Panc1 (cell line): ENCODE results near the gene FAM186B. TPM values are rescaled to one million over a fixed set of nuclear protein-coding genes. Genes with fewer than 3 reads are reported as not detected.
"Not testable (repeated sequence)": the region's sequence is repeated elsewhere in the genome, so short reads cannot be mapped to it uniquely, and the experiment has no call there.

Source experiments
- ATAC-seq: fragments of 200-7000 bp; cut with Tn5 transposase; 2 replicates; pipeline ENCODE4 v1.9.1; 2020; ENCODE audit warnings: mild to moderate bottlenecking, moderate library complexity
- Bru-seq: library from RNA; stranded (reverse); fragments of 400-500 nt; gene quantifications from one replicate; lab custom pipeline; 2021; lab: Mats Ljungman, UMichigan
- BruChase-seq, 2 experiments: library from RNA; stranded (reverse); fragments of 400-500 nt; gene quantifications; one replicate each; lab custom pipeline; 2021; lab: Mats Ljungman, UMichigan
- BruUV-seq: library from RNA; stranded (reverse); fragments of 400-500 nt; replicated peaks from 2 replicates; lab custom pipeline; 2021; lab: Mats Ljungman, UMichigan
- CTCF ChIA-PET: fragments of 300-600 bp; sonication (Branson Sonifier 250); formaldehyde crosslinking; loops from one replicate; lab custom pipeline; 2022; ENCODE audit warnings: antibody characterized with exemption; lab: Charles Lee
- POLR2A ChIA-PET: fragments of 300-600 bp; sonication (Branson Sonifier 250); formaldehyde crosslinking; loops from one replicate; lab custom pipeline; 2022; ENCODE audit warnings: antibody characterized with exemption; lab: Charles Lee
- DNase-seq: peaks from one replicate; pipeline ENCODE4 v3.0.0-alpha.2; 2010; ENCODE audit warnings: low read depth, low spot score
- H3K27ac ChIP-seq: 2 replicates; pipeline ENCODE4 v1.5.1; 2011; ENCODE audit warnings: mild to moderate bottlenecking, low read length, inconsistent platforms
- H3K27me3 ChIP-seq: fragments of 200-500 bp; sonication (Bioruptor generic); 2 replicates; pipeline ENCODE4 v1.6.0; 2014; ENCODE audit warnings: low read length, inconsistent platforms; ENCODE audit not compliant: control insufficient read depth, insufficient read depth
- H3K36me3 ChIP-seq: fragments of 200-500 bp; sonication (Bioruptor generic); 2 replicates; pipeline ENCODE4 v1.5.1; 2014; ENCODE audit warnings: inconsistent platforms, mild to moderate bottlenecking, low read length, moderate library complexity; ENCODE audit not compliant: control insufficient read depth, insufficient read depth
- H3K4me1 ChIP-seq: 2 replicates; pipeline ENCODE4 v1.5.1; 2011; ENCODE audit warnings: inconsistent platforms, mild to moderate bottlenecking, low read length, moderate library complexity; ENCODE audit not compliant: control insufficient read depth, insufficient read depth
- H3K4me3 ChIP-seq, 2 experiments: 2 replicates each; pipeline ENCODE4 v1.5.1; 2011 to 2012; ENCODE audit warnings: low read depth in 2 of 2, low read length in 2 of 2, mild to moderate bottlenecking in 2 of 2, inconsistent platforms in 1 of 2, moderate library complexity in 1 of 2
- H3K9me3 ChIP-seq: fragments of 200-500 bp; sonication (Bioruptor generic); 2 replicates; pipeline ENCODE4 v1.5.1; 2014; ENCODE audit warnings: low read depth, mild to moderate bottlenecking, inconsistent platforms, low read length, moderate library complexity; ENCODE audit not compliant: control insufficient read depth, insufficient read depth
- POLR2AphosphoS5 ChIP-seq: IDR thresholded peaks from 2 replicates; pipeline ENCODE4 v1.6.1; 2012; ENCODE audit warnings: mild to moderate bottlenecking, low read depth, low read length, moderate library complexity
- SIN3A ChIP-seq: IDR thresholded peaks from 2 replicates; pipeline ENCODE4 v1.6.1; 2012; ENCODE audit warnings: low read depth, mild to moderate bottlenecking, low read length, moderate library complexity, borderline replicate concordance; ENCODE audit not compliant: insufficient read depth
- TCF7L2 ChIP-seq: IDR thresholded peaks from 2 replicates; pipeline ENCODE4 v1.6.1; 2011; ENCODE audit warnings: mild to moderate bottlenecking, low read depth, low read length, inconsistent platforms
- in situ Hi-C: cut with HindIII; loops from 2 replicates; pipeline ENCODE4 v1.10.0; 2016; ENCODE audit warnings: low sequenced_read_pairs, low pct_unique_long_range_greater_than_20kb
- intact Hi-C: fragments of 100-400 bp; cut with micrococcal nuclease; formaldehyde crosslinking; loops from one replicate; pipeline ENCODE4 v1.10.0; 2022; ENCODE audit not compliant: unreplicated experiment
- long read RNA-seq: library from polyadenylated mRNA; unstranded; transcript quantifications from one replicate; pipeline ENCODE4 v2.0.0, GENCODE V29; 2021; ENCODE audit not compliant: unreplicated experiment
- polyA plus RNA-seq: library from polyadenylated mRNA; unstranded; fragments of >200 nt; gene quantifications from one replicate; pipeline ENCODE4 v1.2.1, GENCODE V29; 2012; ENCODE audit warnings: missing spikeins; ENCODE audit not compliant: insufficient read length
- total RNA-seq: library from RNA; stranded (reverse); gene quantifications from one replicate; pipeline ENCODE4 v1.2.1, GENCODE V29; 2021; ENCODE audit not compliant: unreplicated experiment
- TF ChIP-seq, protein P1 (sequence below), 2 experiments: IDR thresholded peaks; 2 replicates each; pipeline ENCODE4 v1.6.1; 2011 to 2012; ENCODE audit warnings: low read depth in 2 of 2, control low read depth in 1 of 2, low read length in 1 of 2, mild to moderate bottlenecking in 1 of 2, moderate library complexity in 1 of 2; ENCODE audit not compliant: insufficient read depth in 1 of 2
- TF ChIP-seq, protein P2 (sequence below): fragments of 450-650 bp; IDR thresholded peaks from 2 replicates; pipeline ENCODE4 v1.5.1; 2017; ENCODE audit warnings: mild to moderate bottlenecking

FAM186B gene, protein sequence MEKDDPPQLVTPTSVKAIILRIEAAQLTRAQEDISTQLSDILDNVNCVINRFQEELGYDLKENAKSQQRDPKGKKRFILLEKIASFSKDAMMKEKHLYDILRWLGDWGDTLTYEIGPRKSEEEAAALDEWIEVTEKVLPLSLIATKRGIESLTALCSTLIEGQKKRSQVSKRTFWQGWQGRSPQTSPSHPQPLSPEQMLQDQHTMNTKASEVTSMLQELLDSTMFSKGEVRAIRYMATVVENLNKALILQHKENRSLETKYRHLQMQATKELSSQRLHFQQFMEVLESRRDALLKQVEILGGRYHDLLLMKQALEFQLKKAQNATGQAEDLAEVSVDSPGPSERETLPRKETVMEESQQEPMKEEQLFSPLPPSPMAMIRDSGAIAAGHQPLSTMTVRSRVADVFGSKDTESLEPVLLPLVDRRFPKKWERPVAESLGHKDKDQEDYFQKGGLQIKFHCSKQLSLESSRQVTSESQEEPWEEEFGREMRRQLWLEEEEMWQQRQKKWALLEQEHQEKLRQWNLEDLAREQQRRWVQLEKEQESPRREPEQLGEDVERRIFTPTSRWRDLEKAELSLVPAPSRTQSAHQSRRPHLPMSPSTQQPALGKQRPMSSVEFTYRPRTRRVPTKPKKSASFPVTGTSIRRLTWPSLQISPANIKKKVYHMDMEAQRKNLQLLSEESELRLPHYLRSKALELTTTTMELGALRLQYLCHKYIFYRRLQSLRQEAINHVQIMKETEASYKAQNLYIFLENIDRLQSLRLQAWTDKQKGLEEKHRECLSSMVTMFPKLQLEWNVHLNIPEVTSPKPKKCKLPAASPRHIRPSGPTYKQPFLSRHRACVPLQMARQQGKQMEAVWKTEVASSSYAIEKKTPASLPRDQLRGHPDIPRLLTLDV
- total RNA-seq (0.13 TPM), Bru-seq, nascent RNA (percentile 15 among the genes with signal in this experiment), BruChase-seq, experiment 1, labeled RNA remaining after a 2-hour chase (percentile 22 among the genes with signal in this experiment), BruChase-seq, experiment 2, labeled RNA remaining after a 6-hour chase (percentile 25 among the genes with signal in this experiment)
- 0.13 TPM for polyA plus RNA-seq
- long read RNA-seq: 0 reads

DNA sequence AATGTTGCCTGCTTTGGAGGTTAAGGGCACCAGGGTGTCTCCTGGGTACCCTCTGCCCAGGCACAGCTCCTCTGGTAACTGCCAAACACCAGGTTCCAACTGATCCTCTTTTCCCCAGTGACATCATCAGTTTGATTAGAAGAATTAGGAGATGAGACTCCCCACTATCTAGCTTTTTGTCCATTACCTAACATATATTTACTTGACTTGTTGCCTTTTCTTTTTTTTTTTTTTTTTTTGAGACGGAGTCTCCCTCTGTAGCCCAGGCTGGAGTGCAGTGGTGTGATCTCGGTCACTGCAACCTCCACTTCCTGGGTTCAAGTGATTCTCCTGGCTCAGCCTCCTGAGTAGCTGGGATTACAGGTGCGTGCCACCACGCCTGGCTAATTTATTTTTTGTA is at the start of gene FAM186B:
TSS of gene FAM186B (minus strand) at position 101 of the 400 bp plus-strand sequence. CDS start 162 bp downstream, outside the sequence.
- H3K36me3 ChIP-seq, H3K9me3 ChIP-seq, H3K4me1 ChIP-seq, POLR2A ChIA-PET, intact Hi-C loops, DNase-seq, ATAC-seq, H3K27me3 ChIP-seq, BruUV-seq, in situ Hi-C loops, H3K27ac ChIP-seq, H3K4me3 ChIP-seq: not testable (repeated sequence)
- CTCF ChIA-PET: interaction anchor here (0.6 kb wide), 1 partner anchor 40 kb away, joined by 3 read pairs; no protein-coding TSS in a partner anchor

DNA sequence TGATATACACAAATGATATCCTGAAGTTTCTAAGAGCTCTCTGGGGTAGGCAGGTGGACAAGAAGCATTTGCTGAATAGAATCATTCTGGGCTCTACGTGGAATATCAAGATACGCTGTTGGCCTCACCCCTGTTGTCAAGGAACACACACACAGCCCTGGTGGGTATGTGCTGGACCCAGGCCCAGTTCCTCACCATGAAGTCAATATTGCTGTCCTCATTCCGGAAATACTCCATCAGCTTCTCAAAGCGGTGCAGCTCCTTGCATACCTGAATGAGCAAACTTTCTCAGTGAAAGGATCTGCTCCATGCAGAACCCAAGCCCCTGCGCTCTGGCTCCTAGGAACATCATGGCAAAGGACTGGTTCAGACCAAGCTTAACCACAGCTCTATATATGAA is 49.3 kb upstream of the FAM186B start:
- in situ Hi-C loops: no loop called here
- Histone ChIP-seq H3K9me3 (no peaks in the 10 kb centered on the region), H3K27me3 (no peaks in the 10 kb centered on the region), H3K4me1 (no peaks in the 10 kb centered on the region), H3K4me3 (no peak overlapping the region), H3K27ac (no peak overlapping the region), H3K36me3 (no peaks in the 10 kb centered on the region)
- ATAC-seq (no peak), DNase-seq (no peak)
- TF ChIP-seq, protein P1, sequence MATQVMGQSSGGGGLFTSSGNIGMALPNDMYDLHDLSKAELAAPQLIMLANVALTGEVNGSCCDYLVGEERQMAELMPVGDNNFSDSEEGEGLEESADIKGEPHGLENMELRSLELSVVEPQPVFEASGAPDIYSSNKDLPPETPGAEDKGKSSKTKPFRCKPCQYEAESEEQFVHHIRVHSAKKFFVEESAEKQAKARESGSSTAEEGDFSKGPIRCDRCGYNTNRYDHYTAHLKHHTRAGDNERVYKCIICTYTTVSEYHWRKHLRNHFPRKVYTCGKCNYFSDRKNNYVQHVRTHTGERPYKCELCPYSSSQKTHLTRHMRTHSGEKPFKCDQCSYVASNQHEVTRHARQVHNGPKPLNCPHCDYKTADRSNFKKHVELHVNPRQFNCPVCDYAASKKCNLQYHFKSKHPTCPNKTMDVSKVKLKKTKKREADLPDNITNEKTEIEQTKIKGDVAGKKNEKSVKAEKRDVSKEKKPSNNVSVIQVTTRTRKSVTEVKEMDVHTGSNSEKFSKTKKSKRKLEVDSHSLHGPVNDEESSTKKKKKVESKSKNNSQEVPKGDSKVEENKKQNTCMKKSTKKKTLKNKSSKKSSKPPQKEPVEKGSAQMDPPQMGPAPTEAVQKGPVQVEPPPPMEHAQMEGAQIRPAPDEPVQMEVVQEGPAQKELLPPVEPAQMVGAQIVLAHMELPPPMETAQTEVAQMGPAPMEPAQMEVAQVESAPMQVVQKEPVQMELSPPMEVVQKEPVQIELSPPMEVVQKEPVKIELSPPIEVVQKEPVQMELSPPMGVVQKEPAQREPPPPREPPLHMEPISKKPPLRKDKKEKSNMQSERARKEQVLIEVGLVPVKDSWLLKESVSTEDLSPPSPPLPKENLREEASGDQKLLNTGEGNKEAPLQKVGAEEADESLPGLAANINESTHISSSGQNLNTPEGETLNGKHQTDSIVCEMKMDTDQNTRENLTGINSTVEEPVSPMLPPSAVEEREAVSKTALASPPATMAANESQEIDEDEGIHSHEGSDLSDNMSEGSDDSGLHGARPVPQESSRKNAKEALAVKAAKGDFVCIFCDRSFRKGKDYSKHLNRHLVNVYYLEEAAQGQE (IDR thresholded peaks at IDR 0.05; ENCODE audit: insufficient read depth in 1 of 2, low read depth in 2 of 2, low read length in 1 of 2): no peak
- TF ChIP-seq, protein P2, sequence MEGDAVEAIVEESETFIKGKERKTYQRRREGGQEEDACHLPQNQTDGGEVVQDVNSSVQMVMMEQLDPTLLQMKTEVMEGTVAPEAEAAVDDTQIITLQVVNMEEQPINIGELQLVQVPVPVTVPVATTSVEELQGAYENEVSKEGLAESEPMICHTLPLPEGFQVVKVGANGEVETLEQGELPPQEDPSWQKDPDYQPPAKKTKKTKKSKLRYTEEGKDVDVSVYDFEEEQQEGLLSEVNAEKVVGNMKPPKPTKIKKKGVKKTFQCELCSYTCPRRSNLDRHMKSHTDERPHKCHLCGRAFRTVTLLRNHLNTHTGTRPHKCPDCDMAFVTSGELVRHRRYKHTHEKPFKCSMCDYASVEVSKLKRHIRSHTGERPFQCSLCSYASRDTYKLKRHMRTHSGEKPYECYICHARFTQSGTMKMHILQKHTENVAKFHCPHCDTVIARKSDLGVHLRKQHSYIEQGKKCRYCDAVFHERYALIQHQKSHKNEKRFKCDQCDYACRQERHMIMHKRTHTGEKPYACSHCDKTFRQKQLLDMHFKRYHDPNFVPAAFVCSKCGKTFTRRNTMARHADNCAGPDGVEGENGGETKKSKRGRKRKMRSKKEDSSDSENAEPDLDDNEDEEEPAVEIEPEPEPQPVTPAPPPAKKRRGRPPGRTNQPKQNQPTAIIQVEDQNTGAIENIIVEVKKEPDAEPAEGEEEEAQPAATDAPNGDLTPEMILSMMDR: no peak
- TF ChIP-seq TCF7L2: no peak
- TF ChIP-seq POLR2AphosphoS5: no peak
- TF ChIP-seq SIN3A: no peak
- no TSS peak for BruUV-seq
- ChIA-PET CTCF (no interaction called here), POLR2A (no interaction called here)
- intact Hi-C loops: no loop called here
